K562 (cell line): Measurements from ENCODE around the gene TLCD1. TPM values are rescaled to one million over a fixed set of nuclear protein-coding genes. Genes with fewer than 3 reads are reported as not detected.

Experiments used
- ASH1L ChIP-seq: fragments of 450-650 bp; IDR thresholded peaks from 2 replicates; pipeline ENCODE4 v1.6.1; 2018; ENCODE audit warnings: borderline replicate concordance, mild to moderate bottlenecking, low read depth; ENCODE audit not compliant: partially characterized antibody
- CHD4 ChIP-seq: fragments of 200-600 bp; sonication (generic); IDR thresholded peaks from 3 replicates; pipeline ENCODE4 v1.6.1; 2012; ENCODE audit warnings: low read depth, mild to moderate bottlenecking, mixed read lengths, low read length, inconsistent platforms; ENCODE audit not compliant: insufficient read depth, insufficient replicate concordance, poor library complexity, severe bottlenecking
- EZH2 ChIP-seq: IDR thresholded peaks from 2 replicates; pipeline ENCODE4 v1.6.1; 2012; ENCODE audit warnings: low read depth, mild to moderate bottlenecking, inconsistent platforms, low read length, borderline replicate concordance
- FOXJ2 ChIP-seq: fragments of 200-800 bp; sonication (Bioruptor generic); IDR thresholded peaks from 2 replicates; pipeline ENCODE4 v1.6.1; 2016; ENCODE audit warnings: missing genetic modification characterization, missing compliant biosample characterization
- HNRNPK ChIP-seq: fragments of 200-400 bp; formaldehyde crosslinking; IDR thresholded peaks from one replicate; pipeline ENCODE4 v1.6.1; 2018; ENCODE audit warnings: mild to moderate bottlenecking, low read depth, low read length; ENCODE audit not compliant: poor library complexity, severe bottlenecking
- MAX ChIP-seq: sonication (generic); formaldehyde crosslinking; IDR thresholded peaks from 2 replicates; pipeline ENCODE4 v1.9.0; 2022; ENCODE audit warnings: mild to moderate bottlenecking, missing genetic modification reagents
- MEIS2 ChIP-seq: fragments of 450-650 bp; IDR thresholded peaks from 2 replicates; pipeline ENCODE4 v1.6.1; 2014; ENCODE audit warnings: mild to moderate bottlenecking; ENCODE audit not compliant: partially characterized antibody
- NRF1 ChIP-seq, 2 experiments: fragments of 450-650 bp; IDR thresholded peaks in 1 of 2; conservative IDR thresholded peaks in 1 of 2; 2 replicates each; pipeline ENCODE4 v1.6.1; 2014; ENCODE audit warnings: mild to moderate bottlenecking in 2 of 2
- PHB2 ChIP-seq: fragments of 450-650 bp; IDR thresholded peaks from 2 replicates; pipeline ENCODE4 v1.6.1; 2017; ENCODE audit warnings: low read depth
- PURB ChIP-seq: sonication (generic); formaldehyde crosslinking; IDR thresholded peaks from 2 replicates; pipeline ENCODE4 v1.9.0; 2021; ENCODE audit warnings: low read depth, mild to moderate bottlenecking, missing genetic modification reagents
- SNAPC5 ChIP-seq: fragments of 250-450 bp; sonication (Bioruptor Pico); IDR thresholded peaks from 2 replicates; pipeline ENCODE4 v1.8.0; 2021; ENCODE audit warnings: moderate library complexity, mild to moderate bottlenecking, inconsistent platforms
- SRSF7 ChIP-seq: fragments of 200-400 bp; formaldehyde crosslinking; optimal IDR thresholded peaks from 2 replicates; pipeline ENCODE3; 2017; ENCODE audit warnings: mild to moderate bottlenecking, low read depth, low read length
- TEAD1 ChIP-seq, 2 experiments: fragments of 450-650 bp in 1 of 2; sonication (generic) in 1 of 2; formaldehyde crosslinking; IDR thresholded peaks; 2 replicates each; pipeline versions ENCODE4 v1.4.0 to v1.8.0; 2020 to 2022; ENCODE audit warnings: mild to moderate bottlenecking in 2 of 2, missing genetic modification reagents in 1 of 2
- TRIM24 ChIP-seq, 2 experiments: fragments of 450-650 bp; IDR thresholded peaks; 2 replicates each; pipeline ENCODE4 v1.6.1; 2016
- ZC3H11A ChIP-seq: IDR thresholded peaks from 2 replicates; pipeline ENCODE4 v1.6.1; 2012; ENCODE audit warnings: low read depth, low read length, improper control_type of control experiment
- ZFP1 ChIP-seq: fragments of 450-650 bp; formaldehyde crosslinking; IDR thresholded peaks from 2 replicates; pipeline ENCODE4 v1.4.0; 2020; ENCODE audit warnings: mild to moderate bottlenecking, mixed read lengths
- ZNF518B ChIP-seq: fragments of 250-450 bp; sonication (Bioruptor Pico); IDR thresholded peaks from 2 replicates; pipeline ENCODE4 v1.5.0; 2021; ENCODE audit warnings: mild to moderate bottlenecking, moderate library complexity
- ZNF57 ChIP-seq: fragments of 450-650 bp; formaldehyde crosslinking; IDR thresholded peaks from 2 replicates; pipeline ENCODE4 v1.4.0; 2020; ENCODE audit warnings: mild to moderate bottlenecking, moderate library complexity
- ZNF644 ChIP-seq: fragments of 200-800 bp; sonication (Bioruptor generic); IDR thresholded peaks from 2 replicates; pipeline ENCODE4 v1.6.1; 2016; ENCODE audit warnings: low read depth, missing genetic modification characterization, missing compliant biosample characterization
- polyA plus RNA-seq, 8 experiments: library from polyadenylated mRNA; depleted of rRNA in 4 of 8; stranded (reverse) in 5 of 8; unstranded in 3 of 8; fragments of >200 nt; fragmentation: Nextera tagmentation in 2 of 8; fragmentation: Illumina TruSeq in 1 of 8; extraction: Ambion mirVana in 2 of 8; extraction: Trizol in 1 of 8; gene quantifications; 2 replicates each; pipeline versions ENCODE4 v1.2.1 to v1.2.3, GENCODE V29; 2011 to 2014; ENCODE audit warnings: inconsistent platforms in 1 of 8, missing spikeins in 1 of 8
- total RNA-seq, 7 experiments: library from RNA; depleted of rRNA in 6 of 7; stranded (reverse); fragments of >200 nt in 6 of 7; fragmentation: Illumina TruSeq in 2 of 7; extraction: Trizol in 2 of 7; gene quantifications; 2 replicates each; pipeline versions ENCODE4 v1.2.1 to v1.2.3, GENCODE V29; 2011 to 2021; ENCODE audit warnings: low replicate concordance in 1 of 7
- TF ChIP-seq, protein P1 (sequence below), 2 experiments: IDR thresholded peaks in 1 of 2; conservative IDR thresholded peaks in 1 of 2; 2 replicates each; pipeline ENCODE4 v1.6.1; 2016; ENCODE audit warnings: low read depth in 2 of 2, mild to moderate bottlenecking in 1 of 2, missing compliant biosample characterization in 1 of 2, missing genetic modification characterization in 1 of 2, moderate library complexity in 1 of 2

TLCD1 gene
- total and polyA plus RNA-seq, 9 of the 15 experiments (the other 6 are each of a cell fraction or from before 2014, with no cell fraction given), result 6.8 to 37.7 (median 21.7) TPM

GRCh38 chr17:28726627-28727491 lies 826 bp upstream of the TLCD1 start (continued):
- TF ChIP-seq HNRNPK, result no peak
- TF ChIP-seq MEIS2, result no peak
- TF ChIP-seq CHD4, result no peak
- peak in 1 of 2 experiments; percentile 57; a peak in 3 of 4 replicates for TF ChIP-seq TRIM24 (IDR thresholded peaks at IDR 0.05)
- TF ChIP-seq NRF1 (conservative IDR thresholded peaks at IDR 0.05 in 1 of 2, IDR thresholded peaks at IDR 0.05 in 1 of 2), result peak; percentile 77 to 81
- TF ChIP-seq, protein P1, sequence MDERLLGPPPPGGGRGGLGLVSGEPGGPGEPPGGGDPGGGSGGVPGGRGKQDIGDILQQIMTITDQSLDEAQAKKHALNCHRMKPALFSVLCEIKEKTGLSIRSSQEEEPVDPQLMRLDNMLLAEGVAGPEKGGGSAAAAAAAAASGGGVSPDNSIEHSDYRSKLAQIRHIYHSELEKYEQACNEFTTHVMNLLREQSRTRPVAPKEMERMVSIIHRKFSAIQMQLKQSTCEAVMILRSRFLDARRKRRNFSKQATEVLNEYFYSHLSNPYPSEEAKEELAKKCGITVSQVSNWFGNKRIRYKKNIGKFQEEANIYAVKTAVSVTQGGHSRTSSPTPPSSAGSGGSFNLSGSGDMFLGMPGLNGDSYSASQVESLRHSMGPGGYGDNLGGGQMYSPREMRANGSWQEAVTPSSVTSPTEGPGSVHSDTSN (CRISPR knock-in tag; IDR thresholded peaks at IDR 0.05; ENCODE audit: low read depth), result no peak
- TF ChIP-seq, protein P1 (tag; conservative IDR thresholded peaks at IDR 0.05; ENCODE audit: low read depth), result no peak
- TF ChIP-seq ZNF644, result peak; percentile 67; the same call in 1 of the 2 replicates
- no peak for TF ChIP-seq FOXJ2
- no peak for TF ChIP-seq PURB
- TF ChIP-seq TEAD1 (CRISPR knock-in tag; IDR thresholded peaks at IDR 0.05), result peak in 1 of 2 experiments; percentile 29; a peak in 2 of 4 replicates
- no peak for TF ChIP-seq SRSF7
- TF ChIP-seq ASH1L, result no peak
- TF ChIP-seq ZNF57, result 0 out of 2 replicates have a peak, but pooled peaks have one; percentile 21
- peak; percentile 49 for TF ChIP-seq MAX (CRISPR knock-in tag)
- TF ChIP-seq EZH2, result no peak
- TF ChIP-seq SNAPC5, result no peak
- TF ChIP-seq ZC3H11A, result peak; percentile 70; the same call in 1 of the 2 replicates
- TF ChIP-seq ZNF518B, result no peak
- TF ChIP-seq ZFP1 (CRISPR knock-in tag), result no peak
- no peak for TF ChIP-seq PHB2
